ENCODE results near the gene CAVIN1.

- no peak for TF ChIP-seq CTCF (IDR thresholded peaks at IDR 0.05)
- TF ChIP-seq POLR2A (IDR thresholded peaks at IDR 0.05) = no peak
Observed at GRCh38 chr17:42362245-42362961, 60.7 kb downstream of the CAVIN1 start.

Data from Peyer's patch (tissue), 4 donors.